RWPE2 (cell line): ENCODE data around the gene LRP3.
"Not testable (repeated sequence)": the region's sequence is repeated elsewhere in the genome, so short reads cannot be mapped to it uniquely, and the experiment has no call there.

Source experiments
- ATAC-seq: fragments of 200-7000 bp; cut with Tn5 transposase; 3 replicates; pipeline ENCODE4 v1.9.1; 2021; ENCODE audit warnings: low read depth
- DNase-seq: peaks from one replicate; pipeline ENCODE4 v3.0.0-alpha.2; 2020; ENCODE audit warnings: low spot score
- H3K27ac ChIP-seq: fragments of 450-650 bp; 2 replicates; pipeline ENCODE4 v1.5.1; 2017; ENCODE audit warnings: mild to moderate bottlenecking; ENCODE audit not compliant: poor library complexity, severe bottlenecking
- H3K27me3 ChIP-seq: fragments of 250-450 bp; sonication (Bioruptor Pico); 2 replicates; pipeline ENCODE4 v1.5.1; 2021; ENCODE audit warnings: mild to moderate bottlenecking, moderate library complexity; ENCODE audit not compliant: insufficient read depth, poor library complexity, severe bottlenecking
- H3K36me3 ChIP-seq: fragments of 250-450 bp; sonication (Bioruptor Pico); 2 replicates; pipeline ENCODE4 v1.5.1; 2020; ENCODE audit warnings: low read depth, mild to moderate bottlenecking, moderate library complexity
- H3K4me1 ChIP-seq: fragments of 250-450 bp; sonication (Bioruptor Pico); 2 replicates; pipeline ENCODE4 v1.5.1; 2021; ENCODE audit warnings: mild to moderate bottlenecking, moderate library complexity; ENCODE audit not compliant: insufficient read depth, poor library complexity, severe bottlenecking
- H3K4me3 ChIP-seq: fragments of 250-450 bp; sonication (Bioruptor Pico); 2 replicates; pipeline ENCODE4 v1.5.1; 2021; ENCODE audit warnings: mild to moderate bottlenecking, moderate library complexity; ENCODE audit not compliant: severe bottlenecking
- H3K9me3 ChIP-seq: fragments of 250-450 bp; sonication (Bioruptor Pico); 2 replicates; pipeline ENCODE4 v1.5.1; 2021; ENCODE audit warnings: mild to moderate bottlenecking, moderate library complexity; ENCODE audit not compliant: severe bottlenecking
- CTCF ChIP-seq: fragments of 450-650 bp; IDR thresholded peaks from one replicate; pipeline ENCODE4 v1.5.1; 2017; ENCODE audit warnings: mild to moderate bottlenecking, moderate library complexity; ENCODE audit not compliant: poor library complexity, severe bottlenecking

LRP3 gene

GRCh38 chr19:33207040-33207620 lies 13.0 kb downstream of the LRP3 start:
- no peaks in the 10 kb centered on the region for H3K27me3 ChIP-seq
- ATAC-seq, result no peak
- TF ChIP-seq CTCF, result no peak
- no peak overlapping the region for H3K4me3 ChIP-seq
- no peaks in the 10 kb centered on the region for H3K36me3 ChIP-seq
- no peak overlapping the region for H3K27ac ChIP-seq
- H3K4me1 ChIP-seq, result no peaks in the 10 kb centered on the region
- no peaks in the 10 kb centered on the region for H3K9me3 ChIP-seq
- no peak for DNase-seq

GRCh38 chr19:33207903-33208302 lies 13.8 kb downstream of the LRP3 start:
- ATAC-seq, result no peak
- Histone ChIP-seq H3K4me1 (no peaks in the 10 kb centered on the region), H3K9me3 (no peaks in the 10 kb centered on the region)

GRCh38 chr19:33208371-33208895 lies 14.3 kb downstream of the LRP3 start:
- no peaks in the 10 kb centered on the region for H3K4me1 ChIP-seq
- ATAC-seq (no peak), DNase-seq (no peak)
- H3K36me3 ChIP-seq, result no peaks in the 10 kb centered on the region
- no peak for TF ChIP-seq CTCF
- H3K4me3 ChIP-seq, result no peak overlapping the region
- H3K27ac ChIP-seq, result no peak overlapping the region
- no peaks in the 10 kb centered on the region for H3K9me3 ChIP-seq
- H3K27me3 ChIP-seq, result no peaks in the 10 kb centered on the region

More at GRCh38 chr19:33207903-33208302, 13.8 kb downstream of the LRP3 start:
- Histone ChIP-seq H3K4me3 (no peak overlapping the region), H3K27ac (no peak overlapping the region), H3K27me3 (no peaks in the 10 kb centered on the region), H3K36me3 (no peaks in the 10 kb centered on the region)
- DNase-seq, result no peak
- no peak for TF ChIP-seq CTCF

- ATAC-seq, result no peak
- TF ChIP-seq CTCF, result no peak
- Histone ChIP-seq H3K36me3 (no peaks in the 10 kb centered on the region), H3K27ac (no peak overlapping the region), H3K4me1 (no peaks in the 10 kb centered on the region), H3K9me3 (no peaks in the 10 kb centered on the region), H3K27me3 (no peaks in the 10 kb centered on the region), H3K4me3 (no peak overlapping the region)
- no peak for DNase-seq
Measured at GRCh38 chr19:33208904-33209849, 15.0 kb downstream of the LRP3 start.

GRCh38 chr19:33209850-33210230 lies 15.7 kb downstream of the LRP3 start:
- not testable (repeated sequence) for H3K4me3 ChIP-seq, H3K27ac ChIP-seq, DNase-seq, ATAC-seq, H3K4me1 ChIP-seq, H3K27me3 ChIP-seq, H3K9me3 ChIP-seq, H3K36me3 ChIP-seq
